ENCODE data around the gene FXR2.
A peak's percentile ranks its signal among the peaks of the same experiment; 100 is the strongest.
"Not testable (repeated sequence)": the region's sequence is repeated elsewhere in the genome, so short reads cannot be mapped to it uniquely, and the experiment has no call there.

The FXR2 gene

GRCh38 chr17:7627250-7628121 lies 12.8 kb upstream of the FXR2 start, which contains the start of gene SAT2:
Gene SAT2, minus strand, starts transcription at chr17:7627821. Its CDS starts 186 bp downstream, at chr17:7627635.
- DNase-seq, result peak; percentile 14

GRCh38 chr17:7626956-7627249 lies 12.2 kb upstream of the FXR2 start:
- no peak for DNase-seq

- no peak for DNase-seq
Observed at GRCh38 chr17:7626307-7626706, 11.6 kb upstream of the FXR2 start.

GRCh38 chr17:7625749-7626148 lies 11.1 kb upstream of the FXR2 start:
- not testable (repeated sequence) for DNase-seq

- no peak for DNase-seq
Observed at GRCh38 chr17:7623661-7624060, 9.0 kb upstream of the FXR2 start.

DNA sequence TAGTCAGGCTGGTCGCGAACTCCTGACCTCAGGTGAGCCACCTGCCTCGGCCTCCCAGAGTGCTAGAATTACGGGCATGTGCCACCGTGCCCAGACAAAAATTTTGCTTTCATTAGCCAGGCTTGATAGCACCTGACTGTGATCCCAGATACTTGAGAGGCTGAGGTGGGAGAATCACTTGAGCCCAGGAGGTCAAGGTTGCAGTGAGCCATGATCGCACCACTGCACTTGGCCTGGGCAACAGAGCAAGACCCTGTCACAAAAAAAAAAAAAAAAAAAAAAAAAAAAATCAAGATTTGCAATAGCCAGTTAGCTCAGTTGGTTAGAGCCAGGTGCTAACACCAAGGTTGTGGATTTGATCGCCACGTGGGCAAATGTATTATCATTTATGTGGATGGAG lies 6.1 kb upstream of the FXR2 start:
- no peak for DNase-seq

GRCh38 chr17:7618608-7619007 lies 3.9 kb upstream of the FXR2 start:
- no peak for DNase-seq

DNA sequence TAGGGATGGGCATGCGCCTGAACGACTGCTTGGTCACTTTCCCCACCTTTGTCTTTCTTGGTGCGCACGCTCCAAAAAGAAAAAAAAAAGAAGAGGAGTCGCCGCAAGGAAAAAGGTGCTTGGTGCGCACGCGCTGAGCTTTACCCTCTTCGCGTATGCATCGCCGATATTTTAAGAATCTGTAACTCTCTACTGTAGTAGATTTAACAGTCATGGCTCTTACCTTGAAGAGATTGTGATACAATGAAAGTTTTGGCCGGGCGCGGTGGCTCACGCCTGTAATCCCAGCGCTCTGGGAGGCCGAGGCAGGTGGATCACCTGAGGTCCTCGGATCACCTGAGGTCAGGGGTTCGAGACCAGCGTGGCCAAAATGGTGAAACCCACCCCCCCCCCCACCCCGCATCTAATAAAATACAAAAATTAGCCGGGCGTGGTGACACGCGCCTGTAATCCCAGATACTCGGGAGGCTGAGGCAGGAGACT lies 609 bp upstream of the FXR2 start:
- no peak for DNase-seq

- DNase-seq, result no peak
Observed at GRCh38 chr17:7613769-7614424, 800 bp downstream of the FXR2 start.

DNA sequence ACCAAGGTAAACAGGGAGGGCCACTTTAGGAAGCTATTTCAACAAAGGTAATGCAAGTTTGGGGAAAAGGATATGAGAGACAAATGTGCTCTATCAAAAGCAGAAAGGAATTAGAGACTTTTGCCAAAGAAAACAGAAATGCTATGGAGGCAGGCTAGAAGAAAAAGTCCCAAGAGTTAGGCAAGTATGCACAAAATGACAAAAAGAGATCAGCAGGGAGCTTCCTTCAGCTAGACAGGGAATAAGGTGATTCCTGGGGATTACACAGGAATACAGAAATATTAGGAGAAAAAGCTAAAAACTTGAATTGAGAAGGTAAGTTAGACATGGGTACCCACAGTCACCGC lies 2.4 kb downstream of the FXR2 start:
- DNase-seq, result no peak

DNA sequence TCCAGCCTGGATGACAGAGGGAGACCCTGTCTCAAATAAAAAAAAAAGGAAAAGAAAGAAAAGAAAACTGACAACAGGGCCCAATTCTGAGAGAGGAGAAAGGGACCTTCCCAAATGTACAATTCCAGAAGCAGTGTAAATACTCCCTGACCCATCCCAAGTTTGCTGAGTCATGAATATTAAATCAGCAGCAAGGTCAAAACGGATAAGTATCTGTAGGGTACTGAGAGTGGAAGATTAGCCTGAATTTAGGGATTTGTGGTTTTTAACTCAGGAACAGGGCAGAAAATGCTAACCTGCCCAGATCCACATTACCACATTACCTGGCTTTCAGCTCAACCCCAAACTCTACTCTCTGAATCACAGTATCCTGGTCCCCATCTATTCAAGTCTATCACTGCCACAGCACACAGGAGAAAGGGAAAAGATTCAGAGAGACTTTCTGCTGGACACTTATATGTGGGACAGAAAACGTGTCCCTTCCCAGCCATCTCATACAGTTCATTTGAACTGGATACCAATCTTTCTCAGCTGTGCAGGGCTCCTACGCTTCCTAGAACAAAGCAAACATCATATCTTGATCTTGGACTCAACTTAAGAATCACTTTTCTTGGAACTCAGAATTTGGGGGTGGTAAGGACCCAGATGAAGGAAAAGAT lies 2.9 kb downstream of the FXR2 start:
- DNase-seq, result no peak

- no peak for DNase-seq
Observed at GRCh38 chr17:7610641-7611040, 4.1 kb downstream of the FXR2 start.

GRCh38 chr17:7606280-7606679 lies 8.4 kb downstream of the FXR2 start:
- no peak for DNase-seq

DNA sequence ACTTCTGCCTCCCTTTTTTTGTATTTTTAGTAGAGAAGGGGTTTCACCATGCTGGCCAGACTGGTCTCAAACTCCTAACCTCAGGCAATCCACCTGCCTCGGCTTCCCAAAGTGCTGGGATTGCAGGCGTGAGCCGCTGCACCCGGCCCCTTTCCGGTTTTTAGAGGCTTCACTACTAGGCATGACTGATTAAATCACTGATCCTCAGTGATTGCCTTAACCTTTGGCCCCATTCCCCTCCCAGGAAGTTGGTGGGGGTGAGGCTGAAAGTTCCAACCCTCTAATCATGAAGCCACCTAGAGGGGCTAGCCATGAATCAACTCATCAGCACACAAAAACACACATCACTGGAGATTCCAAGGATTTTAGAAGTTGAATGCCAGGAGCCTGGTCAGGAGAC lies 17.1 kb downstream of the FXR2 start:
- not testable (repeated sequence) for DNase-seq

DNA sequence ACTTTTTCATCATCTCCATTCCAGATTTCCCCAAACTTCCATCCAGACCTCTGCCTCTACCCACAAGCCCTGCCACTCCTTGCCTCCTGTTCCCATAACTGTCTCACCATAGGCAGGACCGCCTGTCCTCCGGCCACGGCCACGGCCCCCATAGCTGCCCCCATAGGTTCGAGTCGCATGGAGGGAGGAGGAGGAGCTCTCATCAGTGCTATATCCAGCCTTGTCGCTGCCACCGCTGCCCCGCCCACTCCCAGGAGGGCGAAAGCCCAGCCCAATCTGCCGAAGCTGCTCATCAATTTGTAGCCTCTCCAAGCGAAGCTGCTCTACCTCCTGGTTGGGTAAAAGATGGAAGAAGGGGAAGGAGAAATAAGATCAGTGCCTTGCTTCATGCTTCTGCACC lies 21.4 kb downstream of the FXR2 start:
- DNase-seq, result no peak

DNA sequence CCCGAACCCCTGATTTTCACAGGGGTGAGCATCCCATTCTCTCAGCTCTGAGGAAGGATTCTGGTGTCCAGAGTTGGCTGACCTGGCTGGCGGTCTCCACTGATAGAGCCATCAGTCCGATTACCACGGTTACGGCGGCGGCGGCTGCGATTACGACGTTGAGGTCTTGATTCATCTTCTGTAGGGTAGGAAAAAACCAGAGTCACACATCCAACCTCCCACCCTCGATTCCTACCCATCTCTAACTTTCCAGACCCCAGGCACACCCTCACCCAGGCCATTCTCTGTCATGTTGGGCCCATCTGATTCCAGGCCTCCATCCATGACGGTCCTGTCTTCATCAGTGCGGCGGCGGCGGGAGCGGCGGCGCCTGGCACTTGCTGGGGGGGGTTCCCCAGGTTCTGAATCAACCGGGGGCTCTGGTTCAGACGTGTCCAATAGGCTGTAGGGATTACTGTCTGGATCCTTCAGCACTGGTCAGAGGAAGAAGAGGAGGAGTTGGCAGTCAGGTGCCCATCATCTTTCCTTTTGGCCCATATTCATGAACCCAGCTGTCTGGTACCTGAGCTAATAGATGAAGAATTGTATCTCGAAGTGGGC lies 22.2 kb downstream of the FXR2 start:
- DNase-seq, result no peak

- no peak for DNase-seq
Observed at GRCh38 chr17:7591596-7591995, 23.1 kb downstream of the FXR2 start.

- no peak for DNase-seq
Observed at GRCh38 chr17:7590743-7591142, 24.0 kb downstream of the FXR2 start.

GRCh38 chr17:7589891-7590691 lies 24.6 kb downstream of the FXR2 start, which contains the start of gene SOX15:
Gene SOX15, minus strand, starts transcription at chr17:7590094. Its CDS starts 418 bp downstream, at chr17:7589676.
- DNase-seq, result no peak

DNA sequence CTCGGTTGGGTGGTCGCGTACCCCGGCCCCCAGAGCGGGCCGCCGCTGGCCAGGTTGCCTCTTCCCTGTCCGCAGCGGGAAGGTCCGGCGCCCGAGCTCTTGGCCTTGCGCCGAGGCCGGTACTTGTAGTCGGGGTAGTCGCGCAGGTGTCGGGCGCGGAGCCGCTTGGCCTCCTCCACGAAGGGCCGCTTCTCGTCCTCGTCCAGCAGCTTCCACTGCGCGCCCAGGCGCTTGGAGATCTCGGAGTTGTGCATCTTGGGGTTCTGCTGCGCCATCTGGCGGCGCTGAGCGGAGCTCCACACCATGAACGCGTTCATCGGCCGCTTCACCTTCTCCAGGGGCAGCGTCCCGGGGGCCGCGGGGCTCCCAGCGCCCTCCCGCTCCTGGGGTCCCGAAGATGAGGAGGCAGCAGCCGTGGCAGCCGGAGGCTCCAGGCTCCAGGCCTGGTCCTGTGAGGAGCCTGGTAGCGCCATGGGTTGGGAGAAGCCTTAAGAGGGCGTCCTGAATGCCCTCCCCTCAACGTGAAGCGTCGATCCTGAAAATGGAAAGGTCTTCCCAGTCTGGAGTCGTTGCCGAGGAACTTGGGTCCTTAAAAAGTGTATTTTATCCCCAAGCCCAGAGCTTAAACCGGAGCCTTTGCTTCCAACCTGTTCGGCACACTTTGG lies 25.4 kb downstream of the FXR2 start:
- DNase-seq, result no peak

DNA sequence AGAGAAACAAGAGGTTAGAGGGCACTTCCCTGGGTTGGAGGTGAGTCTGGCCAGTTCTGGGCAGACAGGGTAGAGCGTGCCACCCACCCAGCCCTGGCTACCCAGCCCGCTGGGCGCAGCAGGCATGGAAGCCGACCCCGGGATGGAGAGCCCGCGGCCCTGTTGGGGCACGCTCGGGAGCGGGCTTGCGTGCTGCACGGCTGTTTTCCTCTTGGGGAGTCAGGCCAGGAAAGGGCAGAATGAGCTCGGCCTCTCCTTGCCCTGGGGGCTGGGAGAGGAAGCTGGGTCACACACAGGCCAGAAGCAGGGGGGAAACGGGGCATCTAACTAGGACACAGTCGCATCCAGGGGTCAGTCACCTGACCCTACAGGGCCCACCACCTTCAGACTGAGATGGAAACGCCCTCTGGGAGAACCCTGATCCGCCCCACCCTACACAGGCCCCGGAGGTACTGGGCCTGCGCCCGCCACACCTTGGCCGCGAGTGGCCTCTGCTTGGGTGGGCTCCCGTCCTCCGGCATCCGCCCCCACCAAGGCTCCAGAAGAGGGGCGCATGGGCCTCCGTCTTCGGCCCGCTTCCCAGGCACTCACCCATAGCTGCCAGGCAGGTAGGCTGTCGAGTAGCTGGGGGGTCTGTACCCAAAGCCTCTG lies 26.0 kb downstream of the FXR2 start:
- no peak for DNase-seq
